Measurements from ENCODE around the gene DCAF5.

GRCh38 chr14:69096246-69096645 lies 56.7 kb downstream of the DCAF5 start:
- TF ChIP-seq POLR2A (IDR thresholded peaks at IDR 0.05) (no peak), CTCF (IDR thresholded peaks at IDR 0.05) (no peak)

Data from vagina (tissue), 2 donors.